Panc1 (cell line): ENCODE results near the gene PARVB. TPM values are rescaled to one million over a fixed set of nuclear protein-coding genes. Genes with fewer than 3 reads are reported as not detected.

Experiments used
- ATAC-seq: fragments of 200-7000 bp; cut with Tn5 transposase; 2 replicates; pipeline ENCODE4 v1.9.1; 2020; ENCODE audit warnings: mild to moderate bottlenecking, moderate library complexity
- BruUV-seq: library from RNA; stranded (reverse); fragments of 400-500 nt; replicated peaks from 2 replicates; lab custom pipeline; 2021; lab: Mats Ljungman, UMichigan
- CTCF ChIA-PET: fragments of 300-600 bp; sonication (Branson Sonifier 250); formaldehyde crosslinking; loops from one replicate; lab custom pipeline; 2022; ENCODE audit warnings: antibody characterized with exemption; lab: Charles Lee
- POLR2A ChIA-PET: fragments of 300-600 bp; sonication (Branson Sonifier 250); formaldehyde crosslinking; loops from one replicate; lab custom pipeline; 2022; ENCODE audit warnings: antibody characterized with exemption; lab: Charles Lee
- DNase-seq: peaks from one replicate; pipeline ENCODE4 v3.0.0-alpha.2; 2010; ENCODE audit warnings: low read depth, low spot score
- H3K27ac ChIP-seq: 2 replicates; pipeline ENCODE4 v1.5.1; 2011; ENCODE audit warnings: mild to moderate bottlenecking, low read length, inconsistent platforms
- H3K27me3 ChIP-seq: fragments of 200-500 bp; sonication (Bioruptor generic); 2 replicates; pipeline ENCODE4 v1.6.0; 2014; ENCODE audit warnings: low read length, inconsistent platforms; ENCODE audit not compliant: control insufficient read depth, insufficient read depth
- H3K36me3 ChIP-seq: fragments of 200-500 bp; sonication (Bioruptor generic); 2 replicates; pipeline ENCODE4 v1.5.1; 2014; ENCODE audit warnings: inconsistent platforms, mild to moderate bottlenecking, low read length, moderate library complexity; ENCODE audit not compliant: control insufficient read depth, insufficient read depth
- H3K4me1 ChIP-seq: 2 replicates; pipeline ENCODE4 v1.5.1; 2011; ENCODE audit warnings: inconsistent platforms, mild to moderate bottlenecking, low read length, moderate library complexity; ENCODE audit not compliant: control insufficient read depth, insufficient read depth
- H3K4me3 ChIP-seq, 2 experiments: 2 replicates each; pipeline ENCODE4 v1.5.1; 2011 to 2012; ENCODE audit warnings: low read depth in 2 of 2, low read length in 2 of 2, mild to moderate bottlenecking in 2 of 2, inconsistent platforms in 1 of 2, moderate library complexity in 1 of 2
- H3K9me3 ChIP-seq: fragments of 200-500 bp; sonication (Bioruptor generic); 2 replicates; pipeline ENCODE4 v1.5.1; 2014; ENCODE audit warnings: low read depth, mild to moderate bottlenecking, inconsistent platforms, low read length, moderate library complexity; ENCODE audit not compliant: control insufficient read depth, insufficient read depth
- CTCF ChIP-seq: fragments of 450-650 bp; IDR thresholded peaks from 2 replicates; pipeline ENCODE4 v1.5.1; 2017; ENCODE audit warnings: mild to moderate bottlenecking
- POLR2AphosphoS5 ChIP-seq: IDR thresholded peaks from 2 replicates; pipeline ENCODE4 v1.6.1; 2012; ENCODE audit warnings: mild to moderate bottlenecking, low read depth, low read length, moderate library complexity
- REST ChIP-seq, 2 experiments: IDR thresholded peaks; 2 replicates each; pipeline ENCODE4 v1.6.1; 2011 to 2012; ENCODE audit warnings: low read depth in 2 of 2, control low read depth in 1 of 2, low read length in 1 of 2, mild to moderate bottlenecking in 1 of 2, moderate library complexity in 1 of 2; ENCODE audit not compliant: insufficient read depth in 1 of 2
- SIN3A ChIP-seq: IDR thresholded peaks from 2 replicates; pipeline ENCODE4 v1.6.1; 2012; ENCODE audit warnings: low read depth, mild to moderate bottlenecking, low read length, moderate library complexity, borderline replicate concordance; ENCODE audit not compliant: insufficient read depth
- TCF7L2 ChIP-seq: IDR thresholded peaks from 2 replicates; pipeline ENCODE4 v1.6.1; 2011; ENCODE audit warnings: mild to moderate bottlenecking, low read depth, low read length, inconsistent platforms
- in situ Hi-C: cut with HindIII; loops from 2 replicates; pipeline ENCODE4 v1.10.0; 2016; ENCODE audit warnings: low sequenced_read_pairs, low pct_unique_long_range_greater_than_20kb
- intact Hi-C: fragments of 100-400 bp; cut with micrococcal nuclease; formaldehyde crosslinking; loops from one replicate; pipeline ENCODE4 v1.10.0; 2022; ENCODE audit not compliant: unreplicated experiment
- total RNA-seq: library from RNA; stranded (reverse); gene quantifications from one replicate; pipeline ENCODE4 v1.2.1, GENCODE V29; 2021; ENCODE audit not compliant: unreplicated experiment

PARVB gene
- total RNA-seq, 1 experiment from 2014 or later = 28.1 TPM

GRCh38 chr22:44214187-44214586 lies 190.1 kb downstream of the PARVB start:
- BruUV-seq = no TSS peak
- no peak for ATAC-seq
- no peak overlapping the region for H3K4me3 ChIP-seq
- no peak for TF ChIP-seq CTCF
- TF ChIP-seq REST (IDR thresholded peaks at IDR 0.05; ENCODE audit: insufficient read depth in 1 of 2, low read depth in 2 of 2, low read length in 1 of 2) = no peak
- TF ChIP-seq SIN3A = no peak
- TF ChIP-seq TCF7L2 = no peak
- TF ChIP-seq POLR2AphosphoS5 = no peak
- H3K9me3 ChIP-seq = no peaks in the 10 kb centered on the region
- ChIA-PET CTCF (no interaction called here), POLR2A (no interaction called here)
- in situ Hi-C loops (no loop called here), intact Hi-C loops (no loop called here)
- H3K27ac ChIP-seq = no peak overlapping the region
- no peak for DNase-seq
- H3K36me3 ChIP-seq = no peaks in the 10 kb centered on the region
- no peaks in the 10 kb centered on the region for H3K27me3 ChIP-seq
- H3K4me1 ChIP-seq = no peaks in the 10 kb centered on the region

GRCh38 chr22:44214764-44215163 lies 190.7 kb downstream of the PARVB start:
- H3K9me3 ChIP-seq = no peaks in the 10 kb centered on the region
- no peak for TF ChIP-seq CTCF
- TF ChIP-seq REST (IDR thresholded peaks at IDR 0.05; ENCODE audit: insufficient read depth in 1 of 2, low read depth in 2 of 2, low read length in 1 of 2) = no peak
- no peak for TF ChIP-seq TCF7L2
- in situ Hi-C loops = no loop called here
- no peak overlapping the region for H3K27ac ChIP-seq
- CTCF ChIA-PET = no interaction called here
- POLR2A ChIA-PET = no interaction called here
- ATAC-seq (no peak), DNase-seq (no peak)
- no peaks in the 10 kb centered on the region for H3K27me3 ChIP-seq
- no peak overlapping the region for H3K4me3 ChIP-seq
- no TSS peak for BruUV-seq
- no peaks in the 10 kb centered on the region for H3K36me3 ChIP-seq
- intact Hi-C loops = no loop called here
- no peaks in the 10 kb centered on the region for H3K4me1 ChIP-seq
